ENCODE measurements around the gene PHF8.

Gene PHF8

DNA sequence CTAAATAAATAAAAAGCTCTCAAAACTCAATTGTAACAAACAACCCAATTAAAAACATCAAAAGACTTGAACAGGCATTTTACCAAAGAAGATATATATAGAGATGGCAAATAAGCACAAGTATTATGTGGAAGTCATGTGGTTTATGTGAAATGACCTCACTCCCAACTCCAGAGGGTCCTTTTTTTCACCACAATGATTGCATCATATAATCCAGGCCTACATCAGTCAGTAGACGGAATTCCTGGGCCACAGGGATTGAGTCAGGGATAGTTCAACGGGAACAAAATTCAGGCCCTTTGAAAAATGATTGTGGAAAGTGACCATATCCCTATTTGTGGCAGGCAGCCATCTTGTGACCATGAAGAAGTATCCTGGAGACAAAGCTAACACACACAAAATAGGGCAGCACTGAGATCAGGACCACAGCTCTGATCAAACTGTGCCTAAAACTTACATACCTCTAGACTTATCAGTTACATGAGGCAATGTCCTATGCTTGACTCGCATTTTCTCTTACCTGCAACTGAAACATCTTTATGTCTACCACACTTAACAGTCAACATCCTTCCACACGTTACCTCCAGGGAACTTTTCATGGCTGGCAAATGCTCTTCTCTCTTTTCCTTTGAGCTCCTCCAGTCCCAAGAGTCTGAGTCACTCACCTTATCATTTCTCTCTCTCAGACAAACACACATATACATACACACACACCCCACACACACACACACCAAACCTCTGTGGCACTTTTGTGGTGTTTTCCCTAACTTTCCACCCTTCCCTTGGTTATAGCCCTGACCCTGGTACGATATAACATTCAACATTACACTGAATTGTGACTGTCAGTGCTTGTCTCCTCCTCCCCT is 113.5 kb downstream of the PHF8 start:
- H3K27me3 ChIP-seq (replicated peaks), result no peaks in the 10 kb centered on the region
- DNase-seq, result peak; percentile 48
- TF ChIP-seq, protein P1, sequence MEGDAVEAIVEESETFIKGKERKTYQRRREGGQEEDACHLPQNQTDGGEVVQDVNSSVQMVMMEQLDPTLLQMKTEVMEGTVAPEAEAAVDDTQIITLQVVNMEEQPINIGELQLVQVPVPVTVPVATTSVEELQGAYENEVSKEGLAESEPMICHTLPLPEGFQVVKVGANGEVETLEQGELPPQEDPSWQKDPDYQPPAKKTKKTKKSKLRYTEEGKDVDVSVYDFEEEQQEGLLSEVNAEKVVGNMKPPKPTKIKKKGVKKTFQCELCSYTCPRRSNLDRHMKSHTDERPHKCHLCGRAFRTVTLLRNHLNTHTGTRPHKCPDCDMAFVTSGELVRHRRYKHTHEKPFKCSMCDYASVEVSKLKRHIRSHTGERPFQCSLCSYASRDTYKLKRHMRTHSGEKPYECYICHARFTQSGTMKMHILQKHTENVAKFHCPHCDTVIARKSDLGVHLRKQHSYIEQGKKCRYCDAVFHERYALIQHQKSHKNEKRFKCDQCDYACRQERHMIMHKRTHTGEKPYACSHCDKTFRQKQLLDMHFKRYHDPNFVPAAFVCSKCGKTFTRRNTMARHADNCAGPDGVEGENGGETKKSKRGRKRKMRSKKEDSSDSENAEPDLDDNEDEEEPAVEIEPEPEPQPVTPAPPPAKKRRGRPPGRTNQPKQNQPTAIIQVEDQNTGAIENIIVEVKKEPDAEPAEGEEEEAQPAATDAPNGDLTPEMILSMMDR (IDR thresholded peaks at IDR 0.05; ENCODE audit: low read depth, low read length, missing control alignments), result no peak
- in situ Hi-C loops (cut with HindIII; ENCODE audit: low pct_ligation_motif_present, low sequenced_read_pairs), result no loop called here
- H3K27ac ChIP-seq, result peak overlapping the region; percentile 55
- no peak overlapping the region for H3K4me3 ChIP-seq (ENCODE audit: low read depth, low read length)
- no peaks in the 10 kb centered on the region for H3K36me3 ChIP-seq (replicated peaks)

DNA sequence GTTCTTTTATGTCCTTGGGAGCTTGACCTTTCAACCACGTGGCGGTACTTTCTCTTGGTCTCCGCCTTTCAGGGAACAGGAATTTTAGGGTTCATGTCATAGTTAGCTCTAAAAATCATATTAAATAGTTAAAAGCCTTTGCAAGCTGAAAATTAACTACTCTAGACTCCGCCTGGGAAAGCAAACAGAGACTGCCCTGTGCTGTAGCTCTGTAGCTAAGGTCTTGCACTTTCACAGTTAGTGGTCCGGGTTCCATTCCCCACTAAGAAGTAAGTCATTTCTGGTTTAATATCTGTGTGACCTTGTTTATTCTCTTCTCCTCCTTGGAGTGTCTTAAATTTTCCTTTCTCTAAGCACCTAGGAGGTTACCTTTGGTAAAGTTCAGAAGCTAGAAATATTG is 118.2 kb downstream of the PHF8 start:
- TF ChIP-seq, protein P1 (IDR thresholded peaks at IDR 0.05; ENCODE audit: low read depth, low read length, missing control alignments), result no peak
- Histone ChIP-seq H3K27ac (no peak overlapping the region), H3K4me3 (ENCODE audit: low read depth, low read length) (no peak overlapping the region), H3K27me3 (replicated peaks) (no peaks in the 10 kb centered on the region), H3K36me3 (replicated peaks) (no peaks in the 10 kb centered on the region)
- in situ Hi-C loops (cut with HindIII; ENCODE audit: low pct_ligation_motif_present, low sequenced_read_pairs), result no loop called here
- no peak for DNase-seq

DNA sequence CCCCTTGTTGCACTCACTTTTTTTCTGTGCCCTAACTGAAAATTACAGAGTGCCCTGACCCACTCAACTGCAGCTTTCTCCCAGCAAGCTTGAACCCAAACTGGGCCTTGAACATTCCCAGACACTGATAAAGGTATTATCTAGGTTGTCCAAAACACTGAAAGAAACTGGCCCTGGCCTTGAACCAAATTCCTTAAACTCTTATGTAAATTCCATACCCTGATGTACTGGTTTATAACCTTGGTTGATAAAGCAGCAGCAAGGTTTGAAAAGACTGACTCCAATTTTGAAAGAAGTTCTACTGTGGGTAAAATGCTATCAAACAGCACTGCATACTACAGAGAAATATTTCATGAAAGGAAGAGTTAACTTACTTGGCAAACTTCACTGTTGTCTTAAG is 125.6 kb downstream of the PHF8 start:
- H3K27ac ChIP-seq, result no peak overlapping the region
- DNase-seq, result no peak
- in situ Hi-C loops (cut with HindIII; ENCODE audit: low pct_ligation_motif_present, low sequenced_read_pairs), result no loop called here
- H3K36me3 ChIP-seq (replicated peaks), result no peaks in the 10 kb centered on the region
- H3K27me3 ChIP-seq (replicated peaks), result no peaks in the 10 kb centered on the region
- TF ChIP-seq, protein P1 (IDR thresholded peaks at IDR 0.05; ENCODE audit: low read depth, low read length, missing control alignments), result no peak
- no peak overlapping the region for H3K4me3 ChIP-seq (ENCODE audit: low read depth, low read length)

DNA sequence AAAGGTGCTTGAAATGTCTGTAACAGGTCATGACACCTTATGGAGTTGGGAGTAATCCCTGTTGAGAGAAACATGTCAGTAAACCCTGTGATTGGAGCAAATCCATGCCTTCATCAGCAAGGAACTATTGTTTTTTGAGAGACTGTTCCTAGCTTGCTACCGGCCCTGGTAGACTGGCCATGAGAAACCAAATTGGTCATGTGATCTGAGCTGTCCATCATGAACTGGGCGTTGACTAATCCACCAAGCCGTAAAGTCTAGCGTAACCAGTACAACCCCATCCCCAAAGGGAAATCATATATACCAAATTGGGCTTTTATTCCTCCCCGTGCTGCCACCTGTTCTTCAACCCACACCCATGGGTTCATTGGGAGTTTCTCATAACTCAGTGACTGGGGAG is 143.7 kb downstream of the PHF8 start:
- H3K27me3 ChIP-seq (replicated peaks), result no peaks in the 10 kb centered on the region
- no peak overlapping the region for H3K4me3 ChIP-seq (ENCODE audit: low read depth, low read length)
- no peaks in the 10 kb centered on the region for H3K36me3 ChIP-seq (replicated peaks)
- no peak overlapping the region for H3K27ac ChIP-seq
- in situ Hi-C loops (cut with HindIII; ENCODE audit: low pct_ligation_motif_present, low sequenced_read_pairs), result no loop called here
- TF ChIP-seq, protein P1 (IDR thresholded peaks at IDR 0.05; ENCODE audit: low read depth, low read length, missing control alignments), result no peak
- no peak for DNase-seq

DNA sequence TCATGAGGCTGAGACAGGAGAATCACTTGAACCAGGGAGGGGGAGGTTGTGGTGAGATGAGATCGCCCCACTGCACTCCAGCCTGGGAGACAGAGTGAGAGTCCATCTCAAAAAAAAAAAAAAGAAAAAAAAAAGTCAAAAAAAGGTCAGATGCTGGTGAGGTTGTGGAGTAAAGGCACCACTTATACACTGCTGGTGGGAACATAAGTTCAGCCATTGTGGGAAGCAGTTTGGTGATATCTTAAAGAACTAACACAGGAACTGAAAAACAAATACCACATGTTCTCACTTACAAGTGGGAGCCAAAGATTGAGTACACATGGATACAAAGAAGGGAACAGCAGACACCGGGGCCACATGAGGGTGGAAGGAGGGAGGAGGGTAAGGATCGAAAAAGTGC is 149.0 kb downstream of the PHF8 start:
- Histone ChIP-seq H3K4me3 (ENCODE audit: low read depth, low read length) (no peak overlapping the region), H3K27me3 (replicated peaks) (no peaks in the 10 kb centered on the region), H3K27ac (no peak overlapping the region), H3K36me3 (replicated peaks) (no peaks in the 10 kb centered on the region)
- TF ChIP-seq, protein P1 (IDR thresholded peaks at IDR 0.05; ENCODE audit: low read depth, low read length, missing control alignments), result no peak
- DNase-seq, result no peak
- in situ Hi-C loops (cut with HindIII; ENCODE audit: low pct_ligation_motif_present, low sequenced_read_pairs), result no loop called here

Measured in brain microvascular endothelial cell (primary cell).